HepG2 (cell line): ENCODE results near the gene MYRIP. TPM values are rescaled to one million over a fixed set of nuclear protein-coding genes. Genes with fewer than 3 reads are reported as not detected.

Experiments used
- ATAC-seq: fragments of 200-7000 bp; cut with Tn5 transposase; 3 replicates; pipeline ENCODE4 v1.9.1; 2020; ENCODE audit warnings: mild to moderate bottlenecking, moderate library complexity
- BruUV-seq: library from RNA; stranded (reverse); fragments of 400-500 nt; replicated peaks from 2 replicates; lab custom pipeline; 2021; lab: Mats Ljungman, UMichigan
- CTCF ChIA-PET: fragments of 300-600 bp; formaldehyde crosslinking; extraction: SDS; loops from one replicate; lab custom pipeline; 2021; ENCODE audit warnings: low total read pairs, inconsistent platforms, low intra/inter-chr PET ratio; lab: Yijun Ruan, JAX
- POLR2A ChIA-PET: fragments of 350-600 bp; sonication (Branson Sonifier 250); formaldehyde crosslinking; loops from one replicate; lab custom pipeline; 2020; ENCODE audit warnings: antibody characterized with exemption, inconsistent platforms; lab: Yijun Ruan, JAX
- DNase-seq: peaks from one replicate; pipeline ENCODE4 v3.0.0-alpha.2; 2015; ENCODE audit warnings: low spot score
- FAIRE-seq: peaks from 3 replicates; lab custom pipeline; 2011; peaks lifted over from hg19 to GRCh38; lab: Jason Lieb, UNC
- H2AFZ ChIP-seq: one replicate; pipeline ENCODE4 v1.6.1; 2011; ENCODE audit warnings: low read length, inconsistent platforms
- H3K27ac ChIP-seq: fragments of 300-600 bp; 3 replicates; pipeline ENCODE4 v1.8.0; 2011; ENCODE audit warnings: mixed run types, mild to moderate bottlenecking, mixed read lengths, low read length, inconsistent platforms; ENCODE audit not compliant: insufficient read depth; ENCODE audit errors: extremely low read length
- H3K27me3 ChIP-seq, 2 experiments: fragments of 200-600 bp in 1 of 2; 2 replicates in 1 of 2; 3 replicates in 1 of 2; pipeline versions ENCODE4 v1.6.0 to v1.8.0; 2011; ENCODE audit warnings: low read length in 2 of 2, mild to moderate bottlenecking in 2 of 2, moderate library complexity in 2 of 2, inconsistent platforms in 1 of 2; ENCODE audit not compliant: insufficient read depth in 2 of 2, control insufficient read depth in 1 of 2
- H3K36me3 ChIP-seq, 2 experiments: fragments of 200-600 bp in 1 of 2; replicated peaks in 1 of 2; 2 replicates in 1 of 2; 3 replicates in 1 of 2; pipeline versions ENCODE4 v1.5.1 to v1.8.0; 2011; ENCODE audit warnings: low read length in 2 of 2, inconsistent platforms in 1 of 2; ENCODE audit not compliant: insufficient read depth in 2 of 2, control insufficient read depth in 1 of 2
- H3K4me1 ChIP-seq: 2 replicates; pipeline ENCODE4 v1.5.1; 2012; ENCODE audit warnings: low read length, inconsistent platforms; ENCODE audit not compliant: insufficient read depth
- H3K4me2 ChIP-seq: 2 replicates; pipeline ENCODE4 v1.6.0; 2011; ENCODE audit warnings: low read depth, low read length, inconsistent platforms
- H3K4me3 ChIP-seq, 3 experiments: fragments of 200-600 bp in 1 of 3; sonication (generic), shearing (Covaris generic) in 1 of 3; replicated peaks in 1 of 3; 2 replicates each; pipeline ENCODE4 v1.5.1; 2011 to 2016; ENCODE audit warnings: low read length in 3 of 3, inconsistent platforms in 2 of 3, low read depth in 2 of 3, mild to moderate bottlenecking in 2 of 3, control low read depth in 1 of 3, mixed read lengths in 1 of 3; ENCODE audit not compliant: insufficient read depth in 1 of 3
- H3K79me2 ChIP-seq: one replicate; pipeline ENCODE4 v1.6.1; 2011; ENCODE audit warnings: low read length, inconsistent platforms; ENCODE audit not compliant: insufficient read depth
- H3K9ac ChIP-seq: 2 replicates; pipeline ENCODE4 v1.6.0; 2011; ENCODE audit warnings: mild to moderate bottlenecking, low read depth, low read length, inconsistent platforms; ENCODE audit not compliant: insufficient read depth
- H3K9me3 ChIP-seq: 2 replicates; pipeline ENCODE4 v1.5.1; 2012; ENCODE audit warnings: mild to moderate bottlenecking, low read length
- H4K20me1 ChIP-seq: 2 replicates; pipeline ENCODE4 v1.6.0; 2011; ENCODE audit warnings: inconsistent platforms, mild to moderate bottlenecking, low read length, moderate library complexity; ENCODE audit not compliant: insufficient read depth
- ATRX ChIP-seq: sonication (generic); formaldehyde crosslinking; IDR thresholded peaks from 2 replicates; pipeline ENCODE4 v1.4.0; 2020; ENCODE audit warnings: missing genetic modification reagents, borderline replicate concordance
- CBFB ChIP-seq: sonication (generic); formaldehyde crosslinking; IDR thresholded peaks from 2 replicates; pipeline ENCODE4 v1.4.0; 2020; ENCODE audit warnings: missing genetic modification reagents
- CEBPB ChIP-seq: IDR thresholded peaks from 2 replicates; pipeline ENCODE4 v1.6.1; 2011; ENCODE audit warnings: low read depth, low read length, improper control_type of control experiment, borderline replicate concordance
- CEBPG ChIP-seq: IDR thresholded peaks from 2 replicates; pipeline ENCODE4 v1.6.1; 2016
- EHMT2 ChIP-seq: fragments of 200-600 bp; sonication (generic); IDR thresholded peaks from 2 replicates; pipeline ENCODE4 v1.7.0; 2017; ENCODE audit warnings: antibody characterized with exemption, low read depth, low read length, borderline replicate concordance
- ETV5 ChIP-seq: IDR thresholded peaks from 2 replicates; pipeline ENCODE4 v1.6.1; 2018; ENCODE audit warnings: missing biosample characterization, missing genetic modification reagents, inconsistent platforms, borderline replicate concordance
- FOXJ3 ChIP-seq: sonication (generic); formaldehyde crosslinking; IDR thresholded peaks from 2 replicates; pipeline ENCODE4 v1.4.0; 2020; ENCODE audit warnings: missing genetic modification reagents, mild to moderate bottlenecking, borderline replicate concordance
- MTA1 ChIP-seq: sonication (generic); formaldehyde crosslinking; IDR thresholded peaks from 2 replicates; pipeline ENCODE4 v1.4.0; 2020; ENCODE audit warnings: missing genetic modification reagents, mild to moderate bottlenecking, borderline replicate concordance
- POGK ChIP-seq: sonication (generic); formaldehyde crosslinking; conservative IDR thresholded peaks from 2 replicates; pipeline ENCODE4 v1.8.0; 2022; ENCODE audit warnings: mild to moderate bottlenecking, moderate library complexity, missing genetic modification reagents
- RAD51 ChIP-seq: fragments of 450-650 bp; IDR thresholded peaks from 2 replicates; pipeline ENCODE4 v1.6.1; 2016; ENCODE audit warnings: borderline replicate concordance
- RARA ChIP-seq: IDR thresholded peaks from 2 replicates; pipeline ENCODE4 v1.6.1; 2016; ENCODE audit warnings: missing genetic modification reagents, missing compliant biosample characterization
- RBM22 ChIP-seq: fragments of 200-400 bp; formaldehyde crosslinking; optimal IDR thresholded peaks from 2 replicates; pipeline ENCODE3; 2017; ENCODE audit warnings: mild to moderate bottlenecking, low read length, moderate library complexity
- RELA ChIP-seq: sonication (generic); formaldehyde crosslinking; IDR thresholded peaks from 2 replicates; pipeline ENCODE4 v1.4.0; 2020; ENCODE audit warnings: missing genetic modification reagents
- ZIK1 ChIP-seq: sonication (generic); formaldehyde crosslinking; IDR thresholded peaks from 2 replicates; pipeline ENCODE4 v1.5.0; 2020; ENCODE audit warnings: mild to moderate bottlenecking, low read depth, missing genetic modification reagents, borderline replicate concordance
- ZNF264 ChIP-seq: sonication (generic); formaldehyde crosslinking; IDR thresholded peaks from 2 replicates; pipeline ENCODE4 v1.4.0; 2020; ENCODE audit warnings: missing genetic modification reagents
- ZNF598 ChIP-seq: sonication (generic); formaldehyde crosslinking; IDR thresholded peaks from 2 replicates; pipeline ENCODE4 v1.5.1; 2020; ENCODE audit warnings: mild to moderate bottlenecking, missing genetic modification reagents, borderline replicate concordance
- ZNF639 ChIP-seq: conservative IDR thresholded peaks from 2 replicates; pipeline ENCODE4 v1.6.1; 2018; ENCODE audit warnings: missing genetic modification reagents
- ZNF720 ChIP-seq: sonication (generic); formaldehyde crosslinking; IDR thresholded peaks from 2 replicates; pipeline ENCODE4 v1.4.0; 2020; ENCODE audit warnings: missing genetic modification reagents
- ZNF878 ChIP-seq: sonication (generic); formaldehyde crosslinking; IDR thresholded peaks from 2 replicates; pipeline ENCODE4 v1.8.1; 2023; ENCODE audit warnings: mild to moderate bottlenecking, missing genetic modification reagents, moderate library complexity
- WGBS: methylation state at CpG from one replicate; pipeline ENCODE4 v1.1.6; 2017; ENCODE audit warnings: low lambda C conversion rate; 5-methylcytosine and 5-hydroxymethylcytosine counted together
- in situ Hi-C: cut with HindIII; loops from 2 replicates; pipeline ENCODE4 v1.10.0; 2017; ENCODE audit warnings: low pct_unique_long_range_greater_than_20kb; ENCODE audit not compliant: extremely low pct_ligation_motif_present
- intact Hi-C: fragments of 100-400 bp; cut with micrococcal nuclease; formaldehyde crosslinking; loops from one replicate; pipeline ENCODE4 v1.10.0; 2022; ENCODE audit not compliant: unreplicated experiment
- polyA plus RNA-seq, 8 experiments: library from polyadenylated mRNA; depleted of rRNA in 3 of 8; stranded (reverse) in 7 of 8; unstranded in 1 of 8; fragments of >200 nt; fragmentation: Illumina TruSeq in 4 of 8; extraction: Trizol in 4 of 8; gene quantifications; 2 replicates each; pipeline versions ENCODE4 v1.2.1 to v1.2.3, GENCODE V29; 2011 to 2016; ENCODE audit warnings: low read depth in 4 of 8, missing spikeins in 1 of 8, mixed read lengths in 1 of 8; ENCODE audit not compliant: insufficient read depth in 1 of 8
- total RNA-seq, 5 experiments: library from RNA; depleted of rRNA; stranded (reverse); fragments of >200 nt; fragmentation: Illumina TruSeq; extraction: Trizol; gene quantifications; 2 replicates each; pipeline ENCODE4 v1.2.3, GENCODE V29; 2016; ENCODE audit warnings: low read depth in 1 of 5
- TF ChIP-seq, protein P1 (sequence below): sonication (generic); formaldehyde crosslinking; IDR thresholded peaks from 2 replicates; pipeline ENCODE4 v1.5.0; 2020; ENCODE audit warnings: missing genetic modification reagents

MYRIP gene
- total and polyA plus RNA-seq, 2 of the 13 experiments (the other 11 are each of a cell fraction or from before 2014, with no cell fraction given) = 0.64 to 0.84 TPM

- TF ChIP-seq ATRX = no peak
- no peak for TF ChIP-seq POGK (CRISPR knock-in tag)
- TF ChIP-seq FOXJ3 (CRISPR knock-in tag) = no peak
- TF ChIP-seq EHMT2 = no peak
Observed at GRCh38 chr3:40267937-40268724, 458.7 kb downstream of the MYRIP start (continued).

DNA sequence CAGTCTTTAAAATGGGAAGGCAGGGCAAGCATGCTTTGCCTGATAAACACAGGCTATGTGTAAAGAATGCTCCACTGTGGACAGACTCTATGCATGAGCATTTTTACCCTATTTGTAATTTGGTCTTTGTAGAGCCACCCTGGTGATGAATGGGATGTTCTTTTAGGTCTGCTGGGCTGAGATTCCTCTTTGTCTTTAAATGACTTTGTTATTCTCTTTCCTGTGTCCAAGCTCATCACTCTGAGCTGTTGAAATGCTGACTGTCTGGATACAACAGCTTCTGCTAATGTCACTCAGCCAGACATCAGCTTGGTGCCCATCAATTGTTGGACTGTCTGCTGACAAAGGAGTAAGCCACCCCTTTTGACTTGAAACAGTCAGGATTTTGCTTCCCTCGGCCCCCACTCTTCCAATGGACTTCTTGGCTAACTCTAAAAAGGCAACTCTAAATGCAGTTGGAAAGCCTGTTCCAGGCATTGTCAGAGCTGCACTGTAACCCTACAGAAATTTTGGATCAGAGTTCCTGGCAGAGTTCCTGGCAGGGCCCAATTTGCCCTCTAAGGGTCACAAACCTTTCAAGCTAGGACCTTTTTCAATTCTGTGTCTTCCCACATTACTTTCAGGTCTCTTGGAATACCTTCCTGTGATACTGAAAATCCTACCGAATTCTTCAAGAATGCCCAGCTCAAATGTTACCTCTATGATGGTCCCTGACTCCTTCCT lies 459.6 kb downstream of the MYRIP start:
- intact Hi-C loops = no loop called here
- H2AFZ ChIP-seq = no peak overlapping the region
- in situ Hi-C loops = no loop called here
- ChIA-PET CTCF (no interaction called here), POLR2A (no interaction called here)
- 19% methylated on average over 2 of the region's 2 CpGs for WGBS
- H3K9me3 ChIP-seq = no peaks in the 10 kb centered on the region
- FAIRE-seq = no peak
- H3K79me2 ChIP-seq = no peaks in the 10 kb centered on the region
- no peak overlapping the region for H3K27ac ChIP-seq
- no peak for ATAC-seq
- H3K9ac ChIP-seq = no peak overlapping the region
- no peak overlapping the region for H3K4me3 ChIP-seq
- no peaks in the 10 kb centered on the region for H4K20me1 ChIP-seq
- H3K36me3 ChIP-seq = no peaks in the 10 kb centered on the region
- H3K4me2 ChIP-seq = no peak overlapping the region
- no TSS peak for BruUV-seq
- H3K4me1 ChIP-seq = no peaks in the 10 kb centered on the region
- no peaks in the 10 kb centered on the region for H3K27me3 ChIP-seq
- no peak for DNase-seq
- TF ChIP-seq ZNF598 (CRISPR knock-in tag) = no peak
- no peak for TF ChIP-seq CEBPB
- no peak for TF ChIP-seq MTA1 (CRISPR knock-in tag)
- TF ChIP-seq RBM22 = no peak
- no peak for TF ChIP-seq ZNF878
- no peak for TF ChIP-seq CEBPG
- TF ChIP-seq RELA (CRISPR knock-in tag) = no peak
- TF ChIP-seq ZIK1 (CRISPR knock-in tag) = no peak
- no peak for TF ChIP-seq ZNF639 (CRISPR knock-in tag)
- TF ChIP-seq RAD51 = no peak
- TF ChIP-seq ZNF264 (CRISPR knock-in tag) = no peak
- TF ChIP-seq ETV5 (CRISPR knock-in tag) = no peak
- no peak for TF ChIP-seq ZNF720
- TF ChIP-seq, protein P1, sequence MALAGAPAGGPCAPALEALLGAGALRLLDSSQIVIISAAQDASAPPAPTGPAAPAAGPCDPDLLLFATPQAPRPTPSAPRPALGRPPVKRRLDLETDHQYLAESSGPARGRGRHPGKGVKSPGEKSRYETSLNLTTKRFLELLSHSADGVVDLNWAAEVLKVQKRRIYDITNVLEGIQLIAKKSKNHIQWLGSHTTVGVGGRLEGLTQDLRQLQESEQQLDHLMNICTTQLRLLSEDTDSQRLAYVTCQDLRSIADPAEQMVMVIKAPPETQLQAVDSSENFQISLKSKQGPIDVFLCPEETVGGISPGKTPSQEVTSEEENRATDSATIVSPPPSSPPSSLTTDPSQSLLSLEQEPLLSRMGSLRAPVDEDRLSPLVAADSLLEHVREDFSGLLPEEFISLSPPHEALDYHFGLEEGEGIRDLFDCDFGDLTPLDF (CRISPR knock-in tag) = no peak
- TF ChIP-seq CBFB (CRISPR knock-in tag) = no peak
- no peak for TF ChIP-seq RARA
